IPS-18c (cell line): ENCODE data around the gene CAND2.
"Not testable (repeated sequence)": the region's sequence is repeated elsewhere in the genome, so short reads cannot be mapped to it uniquely, and the experiment has no call there.

Experiments
- H3K4me3 ChIP-seq: 2 replicates; pipeline ENCODE4 v1.7.0; 2013; ENCODE audit warnings: low read depth, mild to moderate bottlenecking, low read length, moderate library complexity; ENCODE audit not compliant: insufficient read depth
- H3K9me3 ChIP-seq: one replicate; pipeline ENCODE4 v1.6.1; 2013; ENCODE audit warnings: mild to moderate bottlenecking, low read length, moderate library complexity; ENCODE audit not compliant: control insufficient read depth, insufficient read depth

The CAND2 gene

GRCh38 chr3:12835052-12835665, 38.7 kb downstream of the CAND2 start:
- no peaks in the 10 kb centered on the region for H3K9me3 ChIP-seq
- H3K4me3 ChIP-seq = no peak overlapping the region

GRCh38 chr3:12837295-12837986, 41.0 kb downstream of the CAND2 start:
- H3K9me3 ChIP-seq = no peaks in the 10 kb centered on the region
- no peak overlapping the region for H3K4me3 ChIP-seq

GRCh38 chr3:12838179-12838965, 41.9 kb downstream of the CAND2 start:
- H3K4me3 ChIP-seq = no peak overlapping the region
- H3K9me3 ChIP-seq = no peaks in the 10 kb centered on the region

DNA sequence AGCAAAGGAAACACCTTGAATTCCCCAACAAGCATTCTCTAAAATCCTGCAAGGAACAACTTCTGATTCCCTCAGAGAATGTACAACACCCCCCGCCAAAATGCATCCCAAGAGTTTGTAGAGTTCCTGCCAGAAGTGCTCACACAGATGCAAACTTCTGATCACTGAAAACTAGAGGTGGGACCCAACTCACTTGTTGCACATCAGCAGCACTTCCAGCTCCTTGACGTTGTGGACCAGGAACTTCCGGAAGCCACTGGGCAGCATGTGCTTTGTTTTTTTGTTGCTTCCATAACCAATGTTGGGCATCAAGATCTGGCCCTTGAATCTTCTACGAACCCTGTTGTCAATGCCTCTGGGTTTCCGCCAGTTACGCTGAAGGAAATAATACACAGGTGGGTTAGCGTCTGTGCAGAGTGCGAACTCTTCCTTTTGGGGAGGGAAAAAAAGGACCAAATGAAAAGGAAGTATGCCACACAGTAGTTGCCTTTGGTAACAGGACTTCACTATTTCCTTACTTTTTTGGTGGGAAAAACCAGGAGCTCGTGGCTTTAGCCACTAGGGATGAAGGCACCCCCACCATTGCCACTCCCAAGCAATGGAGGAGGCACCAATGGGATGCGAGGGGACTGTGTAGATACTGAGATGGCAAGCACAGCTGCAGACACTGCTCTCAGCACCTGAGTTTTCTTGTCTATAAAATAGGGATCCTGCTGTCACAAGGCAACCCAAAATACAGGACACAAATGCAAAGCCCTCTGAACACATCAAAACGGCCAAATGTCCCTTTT, 42.9 kb downstream of the CAND2 start:
- peak overlapping the region; percentile 99 for H3K4me3 ChIP-seq
- H3K9me3 ChIP-seq = no peaks in the 10 kb centered on the region

DNA sequence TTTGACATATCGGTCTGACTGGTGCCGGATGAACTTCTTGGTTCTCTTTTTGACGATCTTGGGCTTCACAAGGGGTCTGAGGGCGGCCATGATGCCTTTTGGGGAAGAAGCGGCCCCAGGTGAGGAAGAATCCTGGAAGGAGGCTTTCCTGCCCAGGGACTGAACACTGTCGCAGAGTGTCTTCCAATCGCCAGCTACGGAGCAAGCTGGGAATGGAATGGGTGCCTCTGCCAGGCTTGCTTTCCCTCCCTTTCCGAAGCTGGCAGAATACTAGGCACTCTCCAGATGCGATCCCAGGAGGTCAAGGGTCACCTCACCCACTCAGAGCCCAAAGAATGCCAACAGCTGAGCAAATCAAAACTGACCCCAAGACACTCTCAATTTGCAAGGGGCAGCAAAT, 43.7 kb downstream of the CAND2 start:
- H3K4me3 ChIP-seq = peak overlapping the region; percentile 99
- H3K9me3 ChIP-seq = not testable (repeated sequence)

DNA sequence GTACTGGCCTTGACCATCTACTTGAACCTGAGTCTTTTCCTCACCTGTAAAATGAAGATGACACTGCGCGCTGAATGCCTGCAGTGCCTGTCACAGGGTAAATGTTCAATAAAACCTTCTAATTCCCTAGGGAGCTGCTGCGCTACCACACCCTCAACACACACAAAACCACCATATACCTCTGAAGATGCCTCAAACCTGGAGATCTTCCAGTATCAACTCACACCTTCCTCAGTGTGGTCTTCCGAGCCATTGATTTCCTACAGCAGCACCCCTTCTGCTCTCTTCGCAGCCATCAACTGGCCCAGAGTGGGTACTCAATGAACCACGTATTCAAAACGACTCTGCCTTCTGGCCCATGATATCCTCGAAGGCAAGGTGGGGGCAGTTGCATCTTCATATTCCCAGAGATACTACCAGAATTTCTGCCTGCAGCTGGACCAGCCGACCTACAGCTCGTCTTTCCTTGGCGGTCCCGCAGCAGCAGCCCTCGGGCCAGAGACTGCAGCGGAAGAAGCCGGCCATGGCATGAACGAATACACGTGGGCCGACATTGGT, 44.2 kb downstream of the CAND2 start:
- no peaks in the 10 kb centered on the region for H3K9me3 ChIP-seq

DNA sequence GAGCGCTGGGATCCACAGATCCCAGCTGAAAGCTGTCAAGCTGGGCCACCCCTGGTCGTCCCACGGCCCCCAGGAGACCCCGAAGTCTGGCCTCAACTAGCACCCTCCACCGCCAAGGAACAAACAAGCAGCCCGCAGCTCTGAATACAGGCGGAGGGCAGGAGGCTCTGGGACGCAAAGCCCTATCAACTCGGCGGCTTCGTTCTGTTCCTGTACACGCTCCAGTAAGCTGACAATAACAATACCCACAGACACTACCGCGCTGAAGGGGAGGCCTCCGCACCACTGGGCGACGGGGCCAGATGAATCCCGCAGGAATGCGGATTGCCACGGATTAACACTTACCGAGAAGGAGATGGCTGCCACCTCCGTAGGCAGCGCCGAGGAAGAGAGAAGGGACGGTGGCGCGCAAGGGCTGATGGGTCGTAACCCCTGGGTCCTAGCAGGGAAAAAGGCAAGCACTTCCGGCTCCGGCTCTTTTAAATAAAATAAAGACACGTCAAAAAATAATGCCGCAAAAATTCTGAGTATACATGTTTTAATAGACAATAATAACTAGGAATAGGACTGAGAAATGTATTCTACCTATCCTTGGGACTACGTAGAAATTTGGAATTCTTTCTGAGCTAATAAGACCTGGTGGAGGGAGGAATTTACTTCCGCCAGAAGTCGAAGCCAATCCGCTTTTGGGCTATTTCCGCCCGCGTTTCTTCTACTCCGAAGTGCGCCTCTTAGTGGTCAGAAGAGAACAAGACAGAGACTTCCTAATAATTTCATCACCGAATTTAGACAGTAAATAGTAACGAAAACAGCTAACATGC, 44.9 kb downstream of the CAND2 start, which contains the start of gene RPL32:
TSS of gene RPL32 (minus strand) at position 417 of the 821 bp plus-strand sequence. CDS start 1,328 bp downstream, outside the sequence.
- Histone ChIP-seq H3K9me3 (no peaks in the 10 kb centered on the region), H3K4me3 (peak within 1 kb of the TSS; percentile 99)

More for the DNA sequence above, 44.2 kb downstream of the CAND2 start:
- peak overlapping the region; percentile 99 for H3K4me3 ChIP-seq

GRCh38 chr3:12841970-12842328, 45.5 kb downstream of the CAND2 start:
- Histone ChIP-seq H3K4me3 (no peak overlapping the region), H3K9me3 (no peaks in the 10 kb centered on the region)

GRCh38 chr3:12842469-12842868, 46.0 kb downstream of the CAND2 start:
- Histone ChIP-seq H3K4me3 (no peak overlapping the region), H3K9me3 (no peaks in the 10 kb centered on the region)

- Histone ChIP-seq H3K9me3 (no peaks in the 10 kb centered on the region), H3K4me3 (no peak overlapping the region)
These were observed 49.3 kb downstream of the CAND2 start for GRCh38 chr3:12845811-12846210.

DNA sequence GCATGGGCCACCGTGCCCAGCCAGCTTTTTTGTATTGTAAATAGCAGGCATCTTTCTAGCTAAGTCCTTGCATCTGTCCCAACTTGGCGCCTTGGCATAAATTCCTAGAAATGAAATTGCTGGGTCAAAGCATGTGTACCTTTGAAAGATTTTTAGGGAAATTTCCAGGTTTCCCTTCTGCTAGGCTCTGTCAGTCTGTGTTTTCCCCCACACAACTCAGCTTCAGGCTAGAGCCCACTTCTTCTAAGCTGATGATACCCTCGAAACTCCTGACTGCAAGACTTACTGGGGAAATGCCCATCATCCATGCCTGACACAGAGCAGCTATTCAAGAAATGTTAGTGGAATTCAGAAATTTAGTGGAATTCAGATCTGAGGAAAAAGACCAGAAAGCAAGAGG, 55.7 kb downstream of the CAND2 start:
- no peak overlapping the region for H3K4me3 ChIP-seq
- no peaks in the 10 kb centered on the region for H3K9me3 ChIP-seq

DNA sequence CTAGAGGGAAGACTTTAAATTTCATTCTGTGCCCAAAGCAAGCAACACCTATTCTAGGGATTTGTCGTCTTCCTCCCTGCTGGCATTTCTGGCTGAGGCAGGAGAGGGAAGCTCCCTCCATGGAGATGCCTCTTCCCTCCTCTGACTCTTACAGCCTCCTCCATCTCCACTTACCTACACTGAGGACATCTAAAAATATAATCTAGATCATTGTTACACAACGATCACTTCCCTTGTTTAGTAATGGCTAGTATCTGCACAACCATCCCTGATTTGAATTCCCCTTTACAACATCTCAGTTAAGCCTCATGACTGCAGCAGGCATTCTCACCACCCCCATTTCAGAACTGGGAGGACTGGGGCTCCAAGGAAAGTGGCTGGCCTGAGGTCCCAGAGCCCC, 57.4 kb downstream of the CAND2 start:
- not testable (repeated sequence) for H3K9me3 ChIP-seq, H3K4me3 ChIP-seq

GRCh38 chr3:12854565-12854964, 58.1 kb downstream of the CAND2 start:
- no peaks in the 10 kb centered on the region for H3K9me3 ChIP-seq
- H3K4me3 ChIP-seq = no peak overlapping the region

- H3K9me3 ChIP-seq = no peaks in the 10 kb centered on the region
- no peak overlapping the region for H3K4me3 ChIP-seq
These were observed 60.1 kb downstream of the CAND2 start for GRCh38 chr3:12856626-12857025.

DNA sequence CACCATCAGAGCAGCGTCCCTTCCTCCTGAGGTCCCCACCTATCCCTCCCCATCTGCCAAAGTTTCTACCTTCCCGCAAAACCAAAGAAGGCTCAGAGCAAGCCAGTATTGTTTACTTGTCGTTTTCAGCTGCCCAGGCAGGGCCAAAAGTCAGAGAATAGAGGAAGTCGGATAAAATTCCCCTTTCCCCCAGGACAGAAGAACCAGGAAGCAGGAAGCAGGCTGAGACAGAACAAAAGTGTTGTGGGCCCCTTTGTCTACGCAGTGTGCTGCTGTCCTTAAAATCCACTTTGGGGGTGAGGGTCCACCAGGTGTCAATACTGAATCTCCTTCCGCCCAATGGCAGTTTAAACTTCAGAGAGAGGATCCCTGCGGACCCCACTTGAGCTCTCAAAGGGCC, 63.4 kb downstream of the CAND2 start:
- no peaks in the 10 kb centered on the region for H3K9me3 ChIP-seq
- H3K4me3 ChIP-seq = no peak overlapping the region

- H3K9me3 ChIP-seq = peaks cover 3% of the 10 kb centered on the region
These were observed 65.1 kb downstream of the CAND2 start for GRCh38 chr3:12861611-12862010.

More at GRCh38 chr3:12861611-12862010, 65.1 kb downstream of the CAND2 start:
- H3K4me3 ChIP-seq = no peak overlapping the region
